MG63 (cell line): Measurements from ENCODE around the gene WDR64. TPM values are rescaled to one million over a fixed set of nuclear protein-coding genes. Genes with fewer than 3 reads are reported as not detected.
"Not testable (repeated sequence)": the region's sequence is repeated elsewhere in the genome, so short reads cannot be mapped to it uniquely, and the experiment has no call there.

ENCODE experiments used
- DNase-seq: peaks from one replicate; pipeline ENCODE4 v3.0.0-alpha.2; 2020
- H3K27me3 ChIP-seq: fragments of 250-450 bp; sonication (Bioruptor Pico); 2 replicates; pipeline ENCODE4 v1.5.1; 2020; ENCODE audit warnings: mild to moderate bottlenecking, moderate library complexity
- H3K36me3 ChIP-seq: fragments of 250-450 bp; sonication (Bioruptor Pico); 2 replicates; pipeline ENCODE4 v1.5.1; 2020; ENCODE audit warnings: mild to moderate bottlenecking, moderate library complexity
- H3K4me3 ChIP-seq: fragments of 250-450 bp; sonication (Bioruptor Pico); 2 replicates; pipeline ENCODE4 v1.5.1; 2020; ENCODE audit warnings: mild to moderate bottlenecking, moderate library complexity
- H3K9me3 ChIP-seq: fragments of 250-450 bp; sonication (Bioruptor Pico); 2 replicates; pipeline ENCODE4 v1.5.1; 2020; ENCODE audit warnings: mild to moderate bottlenecking, moderate library complexity
- total RNA-seq: library from RNA; depleted of rRNA; stranded (reverse); fragments of >200 nt; shearing (Covaris generic); gene quantifications from 2 replicates; pipeline ENCODE4 v1.2.3, GENCODE V29; 2014; ENCODE audit warnings: low replicate concordance

The WDR64 gene
- total RNA-seq, 1 experiment from 2014 or later, result not detected

GRCh38 chr1:241775021-241775420 is 122.9 kb downstream of the WDR64 start:
- H3K9me3 ChIP-seq, result no peaks in the 10 kb centered on the region

DNA sequence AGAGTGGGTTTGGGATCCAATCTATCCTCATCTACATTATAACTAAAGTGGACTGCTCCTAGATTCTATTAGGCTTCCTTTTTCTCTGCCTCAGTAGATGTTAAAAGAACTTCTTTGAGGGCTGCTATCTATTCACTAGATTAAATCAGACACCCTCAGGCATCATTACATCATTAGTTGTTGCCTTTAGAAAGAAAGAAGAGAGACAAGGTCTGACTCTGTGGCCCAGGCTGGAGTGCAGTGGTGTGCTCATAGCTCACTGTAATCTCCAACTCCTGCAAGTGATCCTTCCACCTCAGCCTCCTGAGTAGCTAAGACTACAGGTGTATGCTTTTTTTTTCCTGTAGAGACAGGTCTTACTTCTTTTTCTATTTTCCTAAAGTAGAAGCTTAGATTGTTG is 124.8 kb downstream of the WDR64 start:
- no peaks in the 10 kb centered on the region for H3K36me3 ChIP-seq
- no peak for DNase-seq
- no peak overlapping the region for H3K4me3 ChIP-seq
- no peaks in the 10 kb centered on the region for H3K9me3 ChIP-seq
- H3K27me3 ChIP-seq, result no peaks in the 10 kb centered on the region

More at GRCh38 chr1:241775021-241775420, 122.9 kb downstream of the WDR64 start:
- Histone ChIP-seq H3K4me3 (no peak overlapping the region), H3K36me3 (no peaks in the 10 kb centered on the region), H3K27me3 (no peaks in the 10 kb centered on the region)
- DNase-seq, result no peak

DNA sequence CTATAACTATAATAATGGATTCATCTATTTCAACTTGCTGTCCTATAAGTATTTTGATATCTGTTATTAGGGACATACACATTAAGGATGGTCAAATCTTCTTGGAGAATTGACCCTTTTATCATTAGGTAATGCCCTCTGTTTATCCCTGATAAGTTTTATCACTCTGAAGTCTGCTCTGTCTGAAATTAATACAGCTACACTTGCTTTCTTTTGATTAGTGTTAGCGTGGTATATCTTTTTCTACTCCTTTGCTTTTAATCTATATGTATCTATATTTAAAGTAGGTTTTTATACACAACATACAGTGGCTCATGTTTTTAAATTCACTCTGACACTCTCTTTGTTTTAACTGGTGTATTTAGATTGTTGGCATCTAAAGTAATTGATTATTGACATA is 126.0 kb downstream of the WDR64 start:
- no peaks in the 10 kb centered on the region for H3K27me3 ChIP-seq
- no peak overlapping the region for H3K4me3 ChIP-seq
- no peak for DNase-seq
- H3K9me3 ChIP-seq, result no peaks in the 10 kb centered on the region
- no peaks in the 10 kb centered on the region for H3K36me3 ChIP-seq

- no peak overlapping the region for H3K4me3 ChIP-seq
- no peaks in the 10 kb centered on the region for H3K27me3 ChIP-seq
- no peak for DNase-seq
- H3K36me3 ChIP-seq, result no peaks in the 10 kb centered on the region
- no peaks in the 10 kb centered on the region for H3K9me3 ChIP-seq
These were observed 127.8 kb downstream of the WDR64 start for GRCh38 chr1:241779897-241780296.

- no peak for DNase-seq
- Histone ChIP-seq H3K4me3 (no peak overlapping the region), H3K36me3 (no peaks in the 10 kb centered on the region), H3K9me3 (no peaks in the 10 kb centered on the region), H3K27me3 (no peaks in the 10 kb centered on the region)
These were observed 130.3 kb downstream of the WDR64 start for GRCh38 chr1:241782396-241782795.

GRCh38 chr1:241787691-241788090 is 135.6 kb downstream of the WDR64 start:
- DNase-seq, result no peak
- Histone ChIP-seq H3K9me3 (no peaks in the 10 kb centered on the region), H3K4me3 (no peak overlapping the region), H3K36me3 (no peaks in the 10 kb centered on the region), H3K27me3 (no peaks in the 10 kb centered on the region)

DNA sequence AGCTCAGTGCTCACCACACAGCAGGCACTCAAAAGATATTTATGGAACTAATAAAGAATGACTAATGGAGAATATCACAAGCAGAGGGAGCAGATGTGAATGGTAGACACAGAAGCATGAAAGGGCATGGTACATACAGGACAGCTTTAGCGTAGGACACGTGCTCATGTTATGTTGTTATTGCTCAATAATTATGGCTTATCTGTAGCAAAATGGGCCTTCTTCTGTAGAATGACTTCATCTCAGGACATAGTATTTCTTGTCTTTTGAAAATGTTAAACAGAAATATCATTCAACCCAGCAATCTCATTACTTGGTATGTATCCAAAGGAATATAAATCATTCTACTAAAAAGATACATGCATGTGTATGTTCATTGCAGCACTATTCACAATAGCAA is 137.0 kb downstream of the WDR64 start:
- no peaks in the 10 kb centered on the region for H3K36me3 ChIP-seq
- no peak for DNase-seq

DNA sequence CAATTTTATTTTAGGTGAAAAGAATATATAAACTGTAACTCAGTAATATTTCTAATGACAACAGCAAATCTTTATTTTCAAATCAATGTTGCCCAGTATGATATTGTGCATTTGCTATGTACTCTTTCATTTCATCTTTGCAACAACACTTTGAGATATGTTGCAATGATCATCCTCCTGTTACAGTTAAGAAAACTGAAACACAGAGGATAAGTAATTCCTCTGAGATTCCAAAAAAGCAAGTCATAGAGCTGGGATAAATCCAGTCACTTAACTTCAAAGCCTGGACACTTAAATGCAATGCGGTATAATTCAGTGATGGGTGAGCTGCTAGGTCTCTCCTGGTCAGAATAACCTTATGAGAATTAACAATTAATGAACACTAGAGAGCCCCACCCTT is 147.3 kb downstream of the WDR64 start:
- no peaks in the 10 kb centered on the region for H3K36me3 ChIP-seq
- no peak for DNase-seq

More for the DNA sequence above, 137.0 kb downstream of the WDR64 start:
- H3K27me3 ChIP-seq, result no peaks in the 10 kb centered on the region
- H3K4me3 ChIP-seq, result no peak overlapping the region
- H3K9me3 ChIP-seq, result no peaks in the 10 kb centered on the region

GRCh38 chr1:241800640-241801039 is 148.6 kb downstream of the WDR64 start:
- no peak for DNase-seq
- Histone ChIP-seq H3K9me3 (no peaks in the 10 kb centered on the region), H3K27me3 (no peaks in the 10 kb centered on the region), H3K4me3 (no peak overlapping the region), H3K36me3 (no peaks in the 10 kb centered on the region)

More for the DNA sequence above, 147.3 kb downstream of the WDR64 start:
- Histone ChIP-seq H3K4me3 (no peak overlapping the region), H3K27me3 (no peaks in the 10 kb centered on the region), H3K9me3 (no peaks in the 10 kb centered on the region)

DNA sequence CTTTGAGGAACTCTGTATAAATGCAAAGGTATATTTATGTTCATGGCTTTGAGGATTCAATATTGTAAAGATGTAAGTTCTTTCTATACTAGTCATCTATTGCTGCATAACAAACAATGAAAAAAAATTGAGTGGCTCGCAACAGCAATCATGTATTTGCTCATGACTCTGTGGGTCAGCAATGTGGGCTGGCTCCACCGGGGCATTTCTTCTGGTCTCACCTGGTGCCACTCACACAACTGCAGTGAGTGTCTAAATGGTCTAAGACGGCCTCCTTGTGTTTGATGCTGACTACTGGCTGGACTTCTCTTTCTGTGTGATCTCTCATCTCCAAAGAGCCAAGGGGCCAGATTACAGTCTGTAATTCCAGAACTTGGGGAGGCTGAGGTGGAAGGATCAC is 150.8 kb downstream of the WDR64 start:
- H3K36me3 ChIP-seq, result no peaks in the 10 kb centered on the region
- no peaks in the 10 kb centered on the region for H3K9me3 ChIP-seq
- no peaks in the 10 kb centered on the region for H3K27me3 ChIP-seq
- no peak overlapping the region for H3K4me3 ChIP-seq
- no peak for DNase-seq

GRCh38 chr1:241804706-241805105 is 152.6 kb downstream of the WDR64 start:
- H3K4me3 ChIP-seq, DNase-seq, H3K9me3 ChIP-seq, H3K27me3 ChIP-seq, H3K36me3 ChIP-seq: not testable (repeated sequence)

DNA sequence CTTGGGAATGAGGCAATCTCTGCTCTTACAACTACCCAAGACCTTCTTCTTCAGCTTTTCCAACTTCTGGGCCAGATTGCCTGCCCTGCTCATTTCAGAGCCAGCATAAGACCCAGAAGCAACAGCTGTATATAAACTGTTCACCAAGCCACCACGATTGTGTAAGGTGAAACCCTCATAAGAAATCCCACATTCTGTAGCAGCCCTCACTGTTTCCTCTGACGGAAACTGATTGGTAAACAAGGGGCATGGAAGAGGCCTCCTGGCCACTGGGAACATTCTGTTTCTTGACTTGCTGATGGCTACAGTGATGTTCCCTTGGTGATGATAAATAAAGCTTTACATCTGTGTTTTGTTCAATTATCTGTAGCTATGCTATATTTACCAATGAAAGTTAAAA is 156.2 kb downstream of the WDR64 start:
- Histone ChIP-seq H3K9me3 (no peaks in the 10 kb centered on the region), H3K36me3 (no peaks in the 10 kb centered on the region), H3K4me3 (no peak overlapping the region), H3K27me3 (no peaks in the 10 kb centered on the region)
- DNase-seq, result no peak

- Histone ChIP-seq H3K27me3 (no peaks in the 10 kb centered on the region), H3K36me3 (no peaks in the 10 kb centered on the region), H3K4me3 (no peak overlapping the region), H3K9me3 (no peaks in the 10 kb centered on the region)
- no peak for DNase-seq
These were observed 158.8 kb downstream of the WDR64 start for GRCh38 chr1:241810769-241811405.

DNA sequence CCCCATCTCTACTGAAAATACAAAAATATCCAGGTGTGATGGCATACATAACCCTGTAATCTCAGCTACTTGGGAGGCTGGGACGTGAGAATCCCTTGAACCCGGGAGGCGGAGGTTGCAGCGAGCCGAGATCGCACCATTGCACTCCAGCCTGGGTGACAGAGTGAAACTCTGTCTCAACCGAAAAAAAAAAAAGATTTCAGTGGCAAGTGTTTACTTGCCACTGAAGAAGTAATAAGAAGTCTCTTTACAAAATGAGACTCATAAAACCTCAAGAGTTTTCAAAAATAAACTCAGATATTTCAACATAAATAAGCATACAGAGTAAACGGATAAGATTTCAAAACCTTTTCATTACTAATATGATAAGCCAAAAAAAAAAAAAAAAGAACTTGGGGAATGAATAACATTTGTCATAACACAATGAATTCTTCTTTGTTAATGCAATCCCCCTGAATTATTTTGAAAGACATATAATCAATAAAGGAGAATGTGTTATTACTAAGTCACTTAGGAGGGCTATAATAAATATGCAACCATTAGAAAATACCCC is 161.8 kb downstream of the WDR64 start:
- no peak overlapping the region for H3K4me3 ChIP-seq
- no peak for DNase-seq
- H3K27me3 ChIP-seq, result no peaks in the 10 kb centered on the region
- H3K9me3 ChIP-seq, result no peaks in the 10 kb centered on the region
- no peaks in the 10 kb centered on the region for H3K36me3 ChIP-seq

DNA sequence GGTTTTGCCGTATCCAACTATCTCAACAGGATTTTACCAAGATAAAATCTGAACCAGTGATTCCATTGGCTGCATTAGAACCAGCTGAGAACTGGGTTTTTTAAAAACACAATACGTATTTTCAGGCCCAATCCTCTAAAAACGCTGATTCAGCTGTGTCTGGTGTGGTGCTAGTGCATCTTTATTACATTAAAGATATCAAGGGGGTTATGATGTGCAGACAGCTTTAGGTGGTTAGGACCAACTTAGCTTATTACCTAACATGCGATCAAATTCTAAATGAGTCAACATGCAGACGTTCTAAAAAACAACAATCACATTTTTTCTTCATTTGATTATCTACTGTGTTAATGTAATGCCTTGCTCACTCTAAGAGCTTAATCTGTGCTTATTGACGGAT is 163.9 kb downstream of the WDR64 start:
- Histone ChIP-seq H3K36me3 (no peaks in the 10 kb centered on the region), H3K27me3 (no peaks in the 10 kb centered on the region), H3K4me3 (no peak overlapping the region), H3K9me3 (no peaks in the 10 kb centered on the region)
- no peak for DNase-seq

- Histone ChIP-seq H3K36me3 (no peaks in the 10 kb centered on the region), H3K27me3 (no peaks in the 10 kb centered on the region), H3K4me3 (no peak overlapping the region), H3K9me3 (no peaks in the 10 kb centered on the region)
- peak; percentile 43 for DNase-seq
These were observed 165.3 kb downstream of the WDR64 start for GRCh38 chr1:241817331-241817792.

DNA sequence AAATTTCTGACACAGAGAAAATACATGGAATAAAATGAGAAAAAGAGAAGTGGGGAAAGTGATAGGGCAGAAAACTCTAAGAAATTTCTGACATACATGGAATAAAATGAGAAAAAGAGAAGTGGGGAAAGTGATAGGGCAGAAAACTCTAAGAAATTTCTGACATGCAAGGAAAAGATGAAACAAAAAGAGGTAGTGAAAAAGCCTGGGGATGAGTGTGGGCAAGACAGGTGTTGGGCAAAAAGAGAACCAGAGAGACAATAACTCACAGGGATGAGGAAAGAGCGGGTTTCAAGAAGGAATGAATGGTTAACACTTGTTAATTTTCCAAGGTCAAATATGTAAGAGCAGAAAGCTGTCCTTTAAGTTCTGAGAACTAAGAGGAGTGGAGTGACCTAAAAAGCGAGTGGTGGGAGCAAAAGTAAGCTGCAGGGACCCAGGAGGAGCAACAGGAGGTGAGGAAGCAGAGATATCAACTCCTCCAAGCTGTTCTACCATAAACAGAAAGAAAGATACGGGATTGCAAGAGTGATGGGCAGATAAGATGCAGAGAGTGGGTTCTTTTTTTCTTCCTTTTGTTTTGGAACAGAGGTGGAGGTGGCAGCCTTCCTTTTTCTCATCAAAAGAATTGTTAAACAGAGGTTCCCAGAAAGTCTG is 166.0 kb downstream of the WDR64 start:
- Histone ChIP-seq H3K4me3 (no peak overlapping the region), H3K36me3 (no peaks in the 10 kb centered on the region), H3K27me3 (no peaks in the 10 kb centered on the region), H3K9me3 (no peaks in the 10 kb centered on the region)
- no peak for DNase-seq

DNA sequence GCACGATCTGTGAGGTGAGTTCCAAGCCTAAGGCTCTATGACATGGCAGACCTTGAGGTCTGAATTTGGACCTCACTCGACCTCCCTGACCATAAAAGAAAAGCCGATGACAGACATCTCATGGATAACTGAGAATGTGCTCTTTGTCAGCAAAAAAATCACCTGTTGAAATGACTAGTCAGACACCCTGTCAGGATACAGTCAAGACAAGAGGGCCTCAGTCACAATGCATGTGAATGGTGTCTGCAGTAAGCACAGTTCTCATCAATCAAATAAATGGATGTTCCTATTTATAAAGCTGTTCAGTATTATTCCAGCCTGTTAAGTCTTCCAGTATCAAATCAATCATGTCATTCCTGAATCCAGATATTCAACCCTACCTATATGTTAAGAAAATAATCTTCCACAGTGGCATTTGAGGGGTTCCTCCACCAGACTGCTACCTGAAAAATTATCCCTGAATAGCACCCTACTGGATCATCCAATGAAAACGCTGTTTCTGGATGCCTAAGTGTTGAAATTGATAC is 167.3 kb downstream of the WDR64 start:
- no peaks in the 10 kb centered on the region for H3K36me3 ChIP-seq
- H3K4me3 ChIP-seq, result no peak overlapping the region
- DNase-seq, result no peak

More for the DNA sequence above, 167.3 kb downstream of the WDR64 start:
- Histone ChIP-seq H3K9me3 (no peaks in the 10 kb centered on the region), H3K27me3 (no peaks in the 10 kb centered on the region)
